SK-N-DZ (cell line): ENCODE data around the gene EPHA10.

Experiments
- DNase-seq: peaks from one replicate; pipeline ENCODE4 v3.0.0-alpha.2; 2015; ENCODE audit warnings: low spot score

Gene EPHA10

DNA sequence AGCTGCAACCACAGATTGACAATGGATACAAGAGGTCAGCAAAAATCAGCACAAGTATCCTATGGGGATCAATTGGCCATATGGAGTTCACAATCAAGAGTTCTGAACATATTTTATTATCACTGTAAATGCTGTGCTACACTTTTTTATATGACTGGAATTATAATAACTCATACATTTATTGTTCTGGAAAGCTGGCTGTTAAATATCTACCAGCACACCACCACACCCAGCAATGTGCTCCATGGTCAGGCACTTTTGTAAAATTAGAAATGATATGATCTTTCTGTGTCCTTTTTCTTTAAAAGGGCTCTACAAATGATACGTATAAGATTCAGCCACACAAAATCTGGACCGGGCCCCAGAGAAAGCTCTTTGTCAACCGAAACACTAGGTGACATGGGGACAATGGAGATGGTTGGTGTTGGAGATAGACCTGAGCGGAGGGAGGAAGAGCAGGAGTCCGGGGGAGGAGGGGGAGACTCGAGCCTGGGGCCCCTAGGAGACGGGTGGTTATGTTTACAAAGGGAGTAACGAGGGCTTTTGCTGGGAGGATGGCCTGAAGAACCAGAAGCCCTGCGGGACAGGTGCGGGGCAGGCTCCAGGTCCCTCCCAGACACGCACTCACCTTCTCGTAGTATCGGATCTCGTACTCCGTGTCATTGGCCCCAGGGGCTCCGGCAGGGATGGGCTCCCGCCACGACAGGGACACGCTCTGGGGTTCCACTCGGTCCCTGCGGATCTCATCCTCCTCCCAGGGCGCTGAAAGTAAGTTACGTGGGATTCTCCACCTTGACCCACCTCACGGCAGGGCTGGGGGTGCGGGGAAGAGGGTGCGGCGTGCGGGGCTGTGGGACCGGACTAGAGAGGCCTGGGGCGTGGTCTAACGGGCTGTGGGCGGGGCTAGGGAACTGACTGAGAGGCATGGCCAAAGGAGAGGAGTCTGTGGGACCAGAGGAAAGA, 30.0 kb downstream of the EPHA10 start:
- DNase-seq: no peak

DNA sequence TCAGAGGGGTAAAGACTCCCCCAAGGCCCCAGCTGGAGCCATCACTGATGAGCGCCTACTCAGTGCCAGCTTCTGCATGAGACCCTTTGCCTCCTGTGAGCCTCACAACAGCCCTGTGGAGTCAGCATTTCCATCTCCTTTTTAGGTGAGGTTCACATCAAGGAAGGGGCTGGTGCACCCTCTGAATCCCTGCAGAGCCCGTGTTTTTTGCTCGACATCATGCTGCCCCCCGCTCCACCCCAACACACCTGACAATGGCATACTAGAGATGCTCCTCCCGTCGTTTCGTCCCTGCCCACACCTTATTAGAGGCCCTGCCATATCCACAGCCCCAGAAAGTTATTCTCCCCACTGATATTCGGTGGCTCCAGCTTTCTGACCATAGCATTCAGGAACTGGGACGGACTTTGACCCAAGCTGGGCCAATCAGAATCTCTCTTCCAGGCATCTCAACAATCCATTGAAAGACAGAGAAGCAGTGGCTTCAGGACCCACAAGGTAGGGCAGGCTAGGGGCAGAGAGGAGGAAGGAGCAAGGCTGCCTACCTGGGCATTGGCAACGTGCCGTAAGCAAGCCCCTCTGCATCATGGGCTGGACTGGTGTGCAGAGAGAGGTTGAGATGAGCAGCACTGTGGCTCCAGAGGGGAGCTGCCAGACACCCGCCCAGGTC, 32.7 kb downstream of the EPHA10 start:
- no peak for DNase-seq

DNA sequence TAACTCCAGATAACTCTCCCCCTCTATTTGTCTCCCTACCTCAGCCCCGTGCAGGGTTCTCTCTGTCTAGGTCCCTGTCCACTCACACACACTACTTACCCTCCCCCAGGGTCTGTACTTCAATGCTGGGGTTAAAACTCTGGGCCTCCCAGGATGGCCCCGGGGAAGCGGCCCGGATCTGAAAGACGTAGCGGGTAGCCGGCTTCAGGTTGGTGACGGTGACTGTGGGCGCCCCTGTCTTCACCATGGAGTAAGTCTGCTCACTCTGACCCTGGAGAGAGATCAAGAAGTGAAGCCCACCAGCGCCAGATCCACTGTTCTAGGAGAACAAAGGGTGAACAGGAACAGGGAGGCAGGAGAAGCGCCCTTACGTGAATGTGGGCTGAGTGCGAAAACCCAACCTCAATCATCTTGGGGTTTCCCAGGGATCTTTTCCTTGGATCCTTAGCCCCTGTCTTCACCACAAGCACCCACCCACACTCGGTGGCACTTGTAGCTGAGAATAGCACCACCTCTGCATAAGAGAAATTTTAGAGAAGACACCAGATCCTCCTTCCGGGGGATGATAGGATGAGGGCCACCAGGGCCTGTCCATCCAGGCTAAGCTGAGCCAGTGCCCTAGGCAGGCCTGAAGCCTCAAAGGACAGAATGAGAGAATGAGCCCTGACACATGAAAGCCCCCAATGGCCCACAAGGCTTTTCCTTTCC, 33.5 kb downstream of the EPHA10 start:
- no peak for DNase-seq

DNA sequence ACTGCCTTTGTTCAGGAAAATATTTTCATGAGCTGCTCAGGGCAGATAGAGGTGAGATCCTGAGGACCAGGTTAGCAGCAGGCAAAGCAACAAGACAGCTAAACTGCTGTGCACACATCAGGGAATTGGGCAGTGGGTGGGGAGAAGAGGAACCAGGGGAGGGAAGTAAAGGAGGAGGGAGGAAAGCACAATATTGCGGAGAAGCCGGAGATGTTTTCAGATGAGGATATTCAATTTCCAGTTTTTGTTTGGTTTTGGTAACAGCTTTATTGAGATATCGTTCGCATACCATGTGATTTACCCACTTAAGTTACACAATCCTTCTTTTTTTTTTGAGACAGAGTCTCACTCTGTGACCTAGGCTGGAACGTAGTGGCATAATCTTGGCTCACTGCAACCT, 34.5 kb downstream of the EPHA10 start:
- no peak for DNase-seq

DNA sequence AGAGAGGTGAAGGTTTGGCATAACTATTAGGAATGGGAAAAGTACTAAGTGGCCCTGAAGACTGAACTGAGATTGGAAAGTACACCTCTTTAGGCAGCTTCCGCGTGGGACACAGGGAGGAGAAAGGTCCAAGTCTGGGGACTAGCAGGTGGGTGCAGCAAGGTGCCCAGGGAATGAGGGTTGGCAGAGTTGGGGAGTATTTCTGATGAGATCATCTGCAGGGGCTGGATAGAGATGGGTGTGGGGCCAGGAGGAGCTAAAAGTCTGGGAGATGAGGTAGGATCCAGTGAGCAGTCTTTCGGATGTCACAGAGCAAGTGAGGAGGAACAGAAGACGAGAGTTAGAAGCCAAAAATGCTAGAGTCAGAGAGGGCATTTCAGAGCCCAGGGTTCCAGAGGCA, 36.5 kb downstream of the EPHA10 start:
- no peak for DNase-seq

DNA sequence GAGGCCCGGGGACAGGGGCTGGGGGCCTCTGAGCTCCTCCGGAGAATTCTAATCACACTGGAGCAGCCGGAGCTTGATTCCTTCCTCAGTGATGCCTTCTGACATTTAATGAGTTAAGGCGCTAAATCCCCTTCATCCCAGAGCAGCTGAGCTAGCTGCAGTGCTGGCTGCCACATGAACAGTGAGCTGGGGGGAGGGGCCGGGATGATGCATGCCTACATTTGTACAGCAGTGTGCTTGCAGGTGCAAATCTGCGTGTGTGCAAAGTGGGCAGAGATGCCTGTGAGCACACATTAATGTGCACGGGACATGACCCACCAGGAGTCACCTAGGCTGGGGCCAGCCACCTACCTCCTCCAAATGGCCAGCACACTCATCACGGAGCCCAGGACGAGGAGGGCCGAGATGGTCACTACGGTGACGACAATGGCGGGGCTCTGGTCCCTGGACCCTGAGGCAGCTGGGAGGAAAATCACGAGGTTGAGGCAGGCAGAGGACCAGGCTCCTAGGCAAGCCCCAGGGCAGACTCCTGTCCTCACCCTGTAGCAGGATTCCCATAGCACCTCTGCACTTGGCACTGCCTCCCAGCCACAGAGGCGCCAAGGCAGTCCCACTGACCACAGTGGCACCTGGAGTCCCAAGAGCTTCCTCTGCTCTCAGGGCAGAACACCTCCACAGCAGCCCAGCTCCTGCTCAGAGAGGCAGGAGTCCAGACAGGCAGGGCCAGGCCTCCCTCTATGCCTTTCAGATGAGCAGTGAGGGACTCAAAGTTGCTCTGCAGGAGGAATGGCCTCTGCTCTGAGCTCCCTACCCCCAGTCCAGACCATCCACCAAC, 38.0 kb downstream of the EPHA10 start:
- peak; percentile 24 for DNase-seq

DNA sequence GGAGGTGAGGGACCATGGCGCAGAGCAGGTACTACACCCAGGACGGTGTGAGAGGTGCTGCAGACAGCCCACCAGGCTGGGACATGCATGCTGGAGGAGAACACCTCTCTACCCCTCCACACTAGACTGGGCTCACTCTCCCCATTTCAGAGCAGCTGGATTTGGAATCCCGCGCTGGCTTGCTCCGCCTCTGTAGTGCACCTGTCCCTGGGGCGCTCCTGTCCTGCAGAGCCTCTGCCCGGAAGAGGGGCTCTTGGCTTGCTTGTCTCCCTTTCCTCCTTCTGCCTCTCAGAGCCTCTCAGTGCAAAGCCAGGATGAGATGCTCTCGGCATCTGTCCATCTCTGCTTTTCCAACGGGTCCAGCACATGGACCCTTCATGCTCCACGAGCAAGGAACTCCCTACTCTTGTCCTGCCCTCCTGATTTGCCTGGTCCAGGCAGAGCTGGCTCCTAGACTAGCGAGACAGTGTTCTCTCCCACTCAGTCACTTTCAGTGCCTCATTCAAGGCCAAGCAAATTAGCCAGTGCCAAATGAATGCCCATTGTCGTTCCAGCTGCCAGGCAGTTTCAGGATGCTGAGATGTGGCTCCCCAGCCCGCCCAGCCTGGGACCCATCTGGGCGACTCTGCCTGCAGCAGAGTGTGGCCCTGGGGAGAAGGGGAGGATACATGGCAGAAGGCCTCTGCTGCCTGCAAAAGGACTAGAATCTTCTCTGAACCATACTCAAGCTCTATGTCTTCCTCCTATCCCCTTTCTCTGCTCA, 38.9 kb downstream of the EPHA10 start:
- no peak for DNase-seq

DNA sequence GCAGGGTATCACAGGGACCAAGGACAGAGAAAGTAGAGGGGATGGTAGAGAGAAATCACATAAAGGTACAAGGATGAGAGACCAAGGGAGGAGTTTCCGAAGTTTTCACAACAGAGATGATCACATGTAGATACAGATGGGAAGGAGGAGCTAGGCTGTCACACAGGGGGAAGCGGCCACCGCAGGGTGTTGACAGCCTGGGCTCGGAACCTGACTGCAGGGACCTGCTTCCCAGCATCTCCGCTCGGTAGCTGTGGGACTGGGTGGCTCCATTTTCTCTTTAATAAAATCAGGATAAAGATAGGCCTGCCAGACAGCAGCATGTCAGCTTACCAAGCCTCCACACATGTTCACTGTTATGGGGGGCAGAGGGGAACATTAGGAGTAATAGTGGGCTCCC, 40.3 kb downstream of the EPHA10 start:
- DNase-seq: no peak

DNA sequence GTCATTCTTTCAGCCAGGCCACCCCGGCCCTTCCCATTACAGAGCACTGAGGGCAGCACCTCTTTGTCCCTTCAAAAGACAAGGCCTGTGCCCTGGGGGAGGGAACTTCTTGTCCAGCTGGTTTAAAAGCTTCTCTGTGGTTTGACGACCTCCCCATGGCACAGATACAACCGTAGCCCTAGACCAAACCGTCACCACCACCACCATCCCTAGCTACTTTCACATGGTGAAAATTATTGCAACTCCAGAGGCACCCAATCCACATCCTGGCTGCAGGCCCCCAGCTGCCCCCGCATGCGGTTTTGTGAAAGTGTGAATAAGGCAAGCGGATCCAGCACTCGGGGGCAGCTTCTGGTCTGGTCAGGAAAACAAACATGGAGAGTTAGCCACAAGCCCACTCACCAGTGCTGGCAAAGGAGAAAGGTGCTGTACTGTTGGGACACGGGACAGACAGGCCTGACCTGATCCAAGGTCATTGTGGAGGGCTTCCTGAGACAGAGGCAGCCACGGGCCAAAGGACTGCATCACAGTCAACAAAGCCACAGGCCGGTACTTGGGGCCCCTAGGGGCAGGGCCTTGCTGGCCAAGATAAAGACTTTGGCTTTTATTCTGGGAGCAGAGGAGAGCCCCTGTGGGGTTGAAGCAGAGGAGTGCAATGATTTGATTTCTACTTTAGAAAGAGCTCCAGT, 41.4 kb downstream of the EPHA10 start:
- DNase-seq: no peak

DNA sequence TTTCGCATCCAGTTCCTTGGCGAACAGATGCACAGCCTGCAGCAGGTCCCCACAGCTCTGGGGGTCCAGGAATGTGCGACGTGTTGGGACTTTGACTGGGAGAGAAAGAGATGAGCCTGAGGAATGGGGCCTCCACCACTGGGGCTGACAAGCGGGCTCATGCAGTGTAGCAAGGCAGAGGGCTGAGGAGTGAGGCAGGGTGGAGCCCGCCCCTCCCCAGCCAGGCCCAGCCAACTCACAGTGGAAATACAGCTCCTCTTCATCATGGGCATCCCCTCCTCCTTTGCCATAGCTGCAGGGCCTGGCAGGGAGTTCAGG, 41.9 kb downstream of the EPHA10 start:
- DNase-seq: no peak

DNA sequence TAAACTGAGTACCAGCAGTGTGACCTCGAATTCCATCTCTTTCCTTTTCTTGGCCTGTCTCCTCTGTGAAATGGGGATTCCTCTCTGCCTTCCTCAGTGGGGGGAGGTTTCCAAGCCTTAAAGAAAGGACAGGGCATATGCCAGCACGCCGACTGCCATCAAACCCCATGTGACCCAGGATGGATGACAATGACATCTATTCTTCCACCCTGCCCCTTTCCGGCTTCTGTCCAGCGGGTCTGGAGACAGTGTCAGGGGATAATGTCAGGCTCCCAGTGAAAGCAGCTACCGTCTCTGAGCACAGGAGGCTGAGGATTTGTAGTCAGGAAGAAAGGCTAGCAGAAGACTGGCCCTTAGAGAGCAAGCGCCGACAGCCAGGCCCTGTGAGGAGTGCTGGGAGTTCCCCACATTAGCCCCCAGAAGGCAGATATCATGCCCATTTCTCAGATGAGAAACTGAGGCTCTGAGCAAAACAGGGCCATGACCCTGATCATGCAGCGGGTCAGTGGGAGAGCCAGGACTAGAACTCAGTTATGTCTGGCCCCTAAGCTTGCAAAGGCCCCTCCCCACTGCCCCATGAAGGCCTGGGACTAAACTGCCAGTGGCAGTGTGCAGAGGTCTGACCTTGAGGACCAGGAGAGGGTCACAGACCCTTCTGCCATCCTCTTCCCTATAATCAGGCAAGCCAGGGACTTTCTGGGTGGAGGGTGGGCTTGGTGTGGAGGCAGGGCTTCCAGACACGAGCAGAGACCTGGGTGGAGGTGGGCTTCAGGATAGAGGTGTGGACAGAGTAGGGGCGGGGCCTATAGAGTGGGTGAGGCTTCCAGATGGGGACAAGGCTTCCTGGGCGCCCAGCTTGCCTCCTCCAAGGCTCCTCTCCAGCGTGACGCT, 42.5 kb downstream of the EPHA10 start:
- DNase-seq: no peak

DNA sequence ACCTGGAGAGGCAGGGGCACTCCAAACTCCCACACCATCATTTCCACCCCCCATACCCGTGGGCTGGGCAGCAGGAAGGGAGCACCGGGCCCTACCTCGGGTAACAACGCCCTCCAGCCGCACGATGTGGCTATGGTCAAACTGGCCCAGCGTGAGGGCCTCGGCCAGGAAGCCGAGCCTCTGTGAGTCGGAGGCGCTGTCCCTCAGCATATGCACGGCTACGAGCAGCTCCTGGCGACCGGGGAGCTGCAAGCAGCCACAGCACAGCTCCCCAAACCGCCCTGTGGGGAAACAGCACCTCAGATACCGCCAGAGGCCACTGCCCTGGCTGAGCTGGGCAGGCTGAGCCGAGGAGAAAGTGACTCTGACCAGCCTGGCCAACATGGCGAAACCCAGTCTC, 43.4 kb downstream of the EPHA10 start:
- DNase-seq: no peak

DNA sequence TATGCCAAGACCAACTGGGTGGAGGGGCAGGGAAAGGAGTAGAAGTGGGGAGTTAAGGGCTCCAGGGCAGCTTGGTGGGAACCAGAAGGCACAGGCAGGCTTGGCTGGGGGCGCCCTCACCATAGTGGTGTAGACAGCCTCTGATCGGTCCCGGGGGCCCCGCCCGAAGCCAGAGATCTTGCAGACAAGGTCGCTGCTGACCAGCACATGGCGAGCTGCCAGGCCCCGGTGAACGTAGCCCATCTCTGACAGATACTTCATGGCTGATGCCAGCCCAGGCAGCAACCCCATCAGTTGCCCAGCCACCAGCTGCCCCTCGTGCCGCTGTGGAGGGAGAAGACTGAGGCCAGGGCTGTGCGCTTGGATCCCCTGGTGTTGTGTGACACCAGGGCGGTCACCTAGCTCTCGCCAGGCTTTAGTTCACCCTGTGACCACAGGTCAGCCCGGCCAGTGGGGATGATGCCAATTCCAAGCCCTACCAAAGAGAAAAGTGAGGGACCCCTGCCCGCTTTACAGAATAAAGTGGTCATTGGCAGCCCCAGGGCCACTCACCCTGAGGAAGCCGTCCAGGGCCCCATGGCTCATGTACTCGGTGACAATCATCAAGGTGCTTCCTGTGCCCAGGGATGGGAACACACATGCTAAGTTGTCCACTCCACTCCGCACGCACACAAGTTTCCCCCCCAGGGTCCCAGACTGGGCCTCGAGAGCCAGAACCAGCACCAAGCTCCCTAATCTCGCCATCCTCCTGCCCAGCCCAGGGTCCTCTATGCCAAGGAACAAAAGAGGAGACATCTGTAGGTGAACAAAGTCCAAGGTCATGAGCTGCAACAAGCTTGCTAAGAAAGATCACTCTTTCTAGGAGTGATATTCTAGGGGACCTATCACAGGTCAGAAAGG, 44.4 kb downstream of the EPHA10 start:
- DNase-seq: no peak

DNA sequence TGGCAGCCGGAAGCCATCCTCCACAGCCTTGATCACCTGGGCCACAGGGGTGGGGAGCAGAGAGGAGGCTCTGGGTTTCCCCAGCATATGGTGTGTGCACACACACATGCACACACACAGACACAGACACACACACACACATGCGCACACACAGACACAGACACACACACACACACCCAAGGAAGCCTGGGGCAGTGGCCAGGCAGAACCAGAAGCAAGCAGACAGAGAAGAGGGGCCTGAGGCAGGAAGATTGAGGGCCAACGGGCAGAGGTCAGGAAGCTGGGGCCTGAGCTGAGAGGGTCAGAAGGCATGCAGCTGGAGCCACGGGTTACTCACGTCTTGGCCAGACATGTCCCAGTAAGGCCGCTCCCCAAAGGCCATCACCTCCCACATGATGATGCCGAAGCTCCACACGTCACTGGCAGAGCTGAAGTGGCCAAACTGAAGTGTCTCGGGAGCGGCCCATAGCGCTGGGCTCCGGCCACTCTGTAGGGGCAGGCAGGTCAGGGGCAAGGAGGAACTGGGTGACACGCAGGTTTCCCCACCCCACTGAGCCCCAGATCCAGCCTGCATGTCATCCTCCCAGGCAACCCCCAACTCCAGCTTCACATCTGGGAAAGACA, 45.2 kb downstream of the EPHA10 start:
- DNase-seq: no peak

DNA sequence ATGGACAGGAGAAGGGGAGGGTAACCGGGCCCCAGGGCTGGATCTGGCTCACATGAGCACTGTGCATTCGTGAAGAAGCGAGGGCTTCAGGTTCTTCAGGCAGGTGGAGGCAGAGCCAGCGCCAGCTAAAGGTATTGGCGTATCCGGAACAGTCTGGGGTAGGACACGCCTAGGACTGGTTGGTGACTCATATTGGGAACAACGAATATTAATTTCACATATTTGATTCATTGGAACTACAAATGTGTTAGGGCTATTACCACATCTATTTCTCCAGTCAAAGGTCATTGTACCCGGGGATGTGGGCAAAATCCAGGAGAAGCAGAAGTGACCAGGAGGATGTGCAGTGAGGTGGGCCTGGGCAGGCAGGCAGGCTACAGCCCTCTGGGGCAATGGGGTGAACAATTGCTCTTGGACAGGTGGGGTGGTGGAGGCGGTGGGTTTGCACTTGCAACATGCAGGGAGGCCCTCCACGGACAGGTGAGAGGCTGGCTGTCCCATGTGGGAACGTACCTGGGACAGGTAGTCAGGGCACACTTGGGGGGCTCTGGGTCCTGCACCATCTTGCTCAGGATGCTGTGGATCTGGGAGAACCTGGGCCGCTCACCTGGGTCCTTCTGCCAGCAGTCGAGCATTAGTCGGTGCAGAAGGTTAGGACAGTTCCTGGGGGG, 45.9 kb downstream of the EPHA10 start:
- DNase-seq: no peak

DNA sequence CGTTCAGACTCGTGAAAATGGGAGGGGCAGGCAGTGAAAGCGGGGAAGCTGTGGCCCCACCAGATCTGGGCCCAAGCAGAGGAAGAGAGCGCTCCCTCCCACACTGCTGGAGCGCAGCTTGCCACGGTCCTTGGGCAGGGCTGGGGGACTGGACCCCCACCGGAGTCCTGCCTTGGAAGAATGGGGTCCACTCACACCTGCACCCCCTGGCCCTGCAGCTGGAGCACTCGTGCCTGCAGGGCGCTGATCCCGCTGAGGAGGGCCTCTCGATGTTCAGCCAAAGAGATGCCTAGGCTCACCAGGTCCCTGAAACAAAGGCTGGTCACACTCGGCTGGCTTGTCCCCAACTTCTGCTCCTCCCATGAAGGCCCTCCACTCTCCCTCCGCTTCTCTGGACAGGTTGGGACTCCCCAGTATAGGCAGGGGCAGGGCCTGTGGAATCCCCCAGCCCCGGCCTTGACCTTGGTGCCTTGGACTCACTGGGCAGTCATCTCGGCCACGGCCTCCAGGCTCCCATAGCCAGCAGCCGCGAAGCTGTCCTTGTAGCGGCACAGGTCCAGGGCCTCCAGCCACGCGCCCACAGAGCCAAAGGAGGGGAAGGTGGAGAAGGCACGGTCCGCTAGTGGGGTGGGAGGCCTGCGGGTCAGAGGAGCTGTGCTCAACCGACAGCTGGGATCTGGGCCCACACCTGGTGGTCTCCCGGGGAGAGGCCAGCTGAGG, 46.6 kb downstream of the EPHA10 start:
- no peak for DNase-seq
